Transverse colon (tissue), 4 donors: ENCODE data around the gene OPALIN. TPM values are rescaled to one million over a fixed set of nuclear protein-coding genes. Genes with fewer than 3 reads are reported as not detected.

Experiments
- DNase-seq: peaks from one replicate; pipeline ENCODE4 v3.0.0-alpha.2; 2019
- H3K27ac ChIP-seq, 4 donors: fragments of 200-600 bp; sonication (generic); 2 replicates each; pipeline ENCODE4 v1.5.1; 2016 to 2018; ENCODE audit warnings: inconsistent platforms in 4 of 4
- H3K27me3 ChIP-seq: fragments of 200-600 bp; sonication (generic); 2 replicates; pipeline ENCODE4 v1.5.1; 2017; ENCODE audit warnings: inconsistent platforms
- H3K36me3 ChIP-seq, 4 donors: fragments of 200-600 bp; sonication (generic); 2 replicates each; pipeline ENCODE4 v1.5.1; 2017 to 2019; ENCODE audit warnings: inconsistent platforms in 4 of 4
- H3K4me1 ChIP-seq, 4 donors: fragments of 200-600 bp; sonication (generic); 2 replicates each; pipeline ENCODE4 v1.5.1; 2017 to 2020; ENCODE audit warnings: inconsistent platforms in 4 of 4
- H3K4me3 ChIP-seq, 4 donors: fragments of 200-600 bp; sonication (generic); 1 replicate in 1 of 4; 2 replicates in 3 of 4; pipeline versions ENCODE4 v1.5.1 to v1.6.1; 2017 to 2019; ENCODE audit warnings: inconsistent platforms in 4 of 4
- H3K9me3 ChIP-seq, 2 donors: fragments of 200-600 bp; sonication (generic); 2 replicates each; pipeline ENCODE4 v1.5.1; 2017 to 2019; ENCODE audit warnings: inconsistent platforms in 2 of 2
- CTCF ChIP-seq, 5 experiments: fragments of 200-600 bp in 3 of 5; fragments of 450-650 bp in 2 of 5; sonication (generic) in 3 of 5; IDR thresholded peaks; 1 replicate in 2 of 5; 2 replicates in 3 of 5; pipeline ENCODE4 v1.5.1; 2016 to 2017; ENCODE audit warnings: antibody characterized with exemption in 5 of 5, inconsistent platforms in 3 of 5, mild to moderate bottlenecking in 2 of 5, moderate library complexity in 1 of 5
- EP300 ChIP-seq: sonication (generic); formaldehyde crosslinking; IDR thresholded peaks from one replicate; pipeline ENCODE4 v1.6.1; 2017; ENCODE audit warnings: antibody characterized with exemption, low read depth
- POLR2A ChIP-seq: fragments of 450-650 bp; IDR thresholded peaks from one replicate; pipeline ENCODE4 v1.6.1; 2016; ENCODE audit warnings: antibody characterized with exemption, mild to moderate bottlenecking, moderate library complexity
- POLR2AphosphoS5 ChIP-seq, 3 donors: sonication (generic); formaldehyde crosslinking; IDR thresholded peaks; one replicate each; pipeline ENCODE4 v1.6.1; 2016; ENCODE audit warnings: antibody characterized with exemption in 3 of 3
- WGBS, 2 donors: methylation state at CpG; one replicate each; pipeline ENCODE4 v1.1.5; 2018; ENCODE audit warnings: low coverage in 1 of 2; 5-methylcytosine and 5-hydroxymethylcytosine counted together
- in situ Hi-C, 4 donors: fragments of 200-750 bp; cut with MboI; loops; one replicate each; pipeline versions ENCODE4 v1.15.0 to v1.15.1; 2017; ENCODE audit warnings: low sequenced_read_pairs in 3 of 4, low pct_ligation_motif_present in 1 of 4, low pct_unique_long_range_greater_than_20kb in 1 of 4
- intact Hi-C: fragments of 100-400 bp; cut with DNase I; formaldehyde crosslinking; loops from one replicate; pipeline ENCODE4 v1.15.1; 2023; ENCODE audit warnings: low total_unique reads
- total RNA-seq, 4 donors: library from RNA; depleted of rRNA; stranded (reverse); fragments of >200 nt; gene quantifications; one replicate each; pipeline ENCODE4 v1.1.0, GENCODE V29; 2016

The OPALIN gene
- total RNA-seq, 4 donors from 2014 or later, result not detected

GRCh38 chr10:96333101-96333500 lies 25.7 kb downstream of the OPALIN start:
- Histone ChIP-seq H3K27me3 (peaks cover 5% of the 10 kb centered on the region), H3K9me3 (no peaks in the 10 kb centered on the region), H3K4me3 (no peak overlapping the region), H3K4me1 (no peaks in the 10 kb centered on the region), H3K36me3 (no peaks in the 10 kb centered on the region), H3K27ac (no peak overlapping the region)
- no peak for TF ChIP-seq EP300
- TF ChIP-seq POLR2AphosphoS5 (IDR thresholded peaks at IDR 0.05), result no peak
- TF ChIP-seq POLR2A, result no peak
- no peak for TF ChIP-seq CTCF (IDR thresholded peaks at IDR 0.05)
- in situ Hi-C loops (no loop called here), intact Hi-C loops (no loop called here)
- DNase-seq, result no peak
- WGBS, 2 donors, result 45 to 88% methylated on average over 1 of the region's 1 CpG

- intact Hi-C loops, result no loop called here
- H3K9me3 ChIP-seq, result no peaks in the 10 kb centered on the region
- H3K27ac ChIP-seq, result no peak overlapping the region
- no peak for DNase-seq
- in situ Hi-C loops, result no loop called here
- 86 to 89% methylated on average over 3 to 7 of the region's 7 CpGs for WGBS, 2 donors
- H3K4me1 ChIP-seq, result no peaks in the 10 kb centered on the region
- TF ChIP-seq POLR2AphosphoS5 (IDR thresholded peaks at IDR 0.05) (no peak), EP300 (no peak), POLR2A (no peak), CTCF (IDR thresholded peaks at IDR 0.05) (no peak)
- no peak overlapping the region for H3K4me3 ChIP-seq
- H3K27me3 ChIP-seq, result peaks cover 3% of the 10 kb centered on the region
- no peaks in the 10 kb centered on the region for H3K36me3 ChIP-seq
These were observed 31.3 kb downstream of the OPALIN start for GRCh38 chr10:96327462-96327861.

DNA sequence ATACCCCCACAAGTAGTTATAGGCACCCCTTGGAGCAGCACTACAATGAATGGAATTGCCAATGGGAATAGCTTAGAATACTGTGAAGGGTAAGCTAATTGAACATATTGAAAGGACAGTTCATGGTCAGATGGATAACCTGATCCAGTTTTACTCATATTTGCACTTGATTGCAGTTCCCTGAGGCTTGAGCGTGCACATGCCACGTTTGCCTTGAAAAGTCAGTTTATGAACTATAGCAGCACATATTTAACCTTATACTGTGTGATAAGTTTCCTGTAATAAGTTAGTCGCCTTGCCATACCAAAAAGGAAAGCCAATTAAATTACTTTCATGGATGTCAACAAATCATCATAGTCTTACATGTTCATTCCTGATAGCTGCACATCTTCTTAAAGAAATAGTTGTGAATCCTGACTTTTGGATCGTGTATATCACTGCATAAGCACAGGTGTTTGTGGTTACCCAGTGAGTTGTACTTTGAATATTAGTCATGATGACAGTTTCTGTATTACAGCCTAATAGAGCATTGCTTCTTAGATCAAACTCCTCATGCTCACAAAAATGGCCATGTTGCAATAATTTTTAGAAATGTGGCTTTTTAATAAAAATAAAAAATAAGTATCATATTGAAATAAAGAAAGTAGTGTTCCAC lies 33.0 kb downstream of the OPALIN start:
- H3K9me3 ChIP-seq, result no peaks in the 10 kb centered on the region
- TF ChIP-seq POLR2AphosphoS5 (IDR thresholded peaks at IDR 0.05) (no peak), CTCF (IDR thresholded peaks at IDR 0.05) (no peak), EP300 (no peak), POLR2A (no peak)
- no peak overlapping the region for H3K27ac ChIP-seq
- in situ Hi-C loops (no loop called here), intact Hi-C loops (no loop called here)
- no peaks in the 10 kb centered on the region for H3K4me1 ChIP-seq
- H3K36me3 ChIP-seq, result no peaks in the 10 kb centered on the region
- DNase-seq, result no peak
- no peak overlapping the region for H3K4me3 ChIP-seq
- peaks cover 3% of the 10 kb centered on the region for H3K27me3 ChIP-seq
- WGBS, 2 donors, result 74% methylated on average over 3 to 4 of the region's 4 CpGs

GRCh38 chr10:96324447-96324846 lies 34.4 kb downstream of the OPALIN start:
- in situ Hi-C loops, result loop anchor here in 3 of 4 donors (25.0 kb wide), 1 partner anchor 312 kb away; no protein-coding TSS in a partner anchor
- no peak for DNase-seq

More at GRCh38 chr10:96324447-96324846, 34.4 kb downstream of the OPALIN start:
- TF ChIP-seq POLR2AphosphoS5 (IDR thresholded peaks at IDR 0.05) (no peak), POLR2A (no peak), CTCF (IDR thresholded peaks at IDR 0.05) (no peak), EP300 (no peak)
- Histone ChIP-seq H3K4me1 (no peaks in the 10 kb centered on the region), H3K4me3 (no peak overlapping the region), H3K9me3 (no peaks in the 10 kb centered on the region), H3K36me3 (no peaks in the 10 kb centered on the region), H3K27me3 (peaks cover 3% of the 10 kb centered on the region), H3K27ac (no peak overlapping the region)
- WGBS, 2 donors, result 90% methylated on average over 2 of the region's 2 CpGs; no CpG with 5 or more reads in 1 of the 2 donors
- intact Hi-C loops, result no loop called here
